Ovary (tissue), 9 donors: ENCODE data around the gene TTC39A. TPM values are rescaled to one million over a fixed set of nuclear protein-coding genes. Genes with fewer than 3 reads are reported as not detected.
A peak's percentile ranks its signal among the peaks of the same experiment; 100 is the strongest.

Experiments
- DNase-seq, 5 donors: peaks; one replicate each; pipeline ENCODE4 v3.0.0-alpha.2; 2019 to 2020
- H3K27ac ChIP-seq, 2 donors: fragments of 200-600 bp; one replicate each; pipeline versions ENCODE4 v1.5.1 to v1.8.0; 2019 to 2022
- H3K27me3 ChIP-seq: fragments of 200-600 bp; one replicate; pipeline ENCODE4 v1.8.0; 2022
- H3K36me3 ChIP-seq: fragments of 200-600 bp; sonication (generic); one replicate; pipeline ENCODE4 v1.5.1; 2019
- H3K4me1 ChIP-seq: one replicate; pipeline ENCODE4 v1.8.1; 2013; ENCODE audit warnings: mild to moderate bottlenecking, moderate library complexity; ENCODE audit not compliant: insufficient read depth
- H3K4me3 ChIP-seq: fragments of 200-600 bp; sonication (generic); one replicate; pipeline ENCODE4 v1.5.1; 2017
- H3K9me3 ChIP-seq, 2 donors: fragments of 200-600 bp in 1 of 2; sonication (generic) in 1 of 2; one replicate each; pipeline versions ENCODE4 v1.5.1 to v1.8.1; 2013 to 2019; ENCODE audit warnings: mild to moderate bottlenecking in 1 of 2, moderate library complexity in 1 of 2
- EP300 ChIP-seq: sonication (generic); formaldehyde crosslinking; IDR thresholded peaks from one replicate; pipeline ENCODE4 v1.6.1; 2017; ENCODE audit warnings: antibody characterized with exemption
- POLR2A ChIP-seq: fragments of 450-650 bp; IDR thresholded peaks from one replicate; pipeline ENCODE4 v1.6.1; 2017; ENCODE audit warnings: antibody characterized with exemption, mild to moderate bottlenecking, moderate library complexity
- WGBS, 3 donors: extraction: QIAGEN DNeasy Blood & Tissue Kit in 1 of 3; methylation state at CpG; one replicate each; pipeline versions ENCODE4 v1.1.5 to v1.1.7; 2013 to 2017; 5-methylcytosine and 5-hydroxymethylcytosine counted together
- intact Hi-C, 4 donors: fragments of 100-400 bp; cut with DNase I; formaldehyde crosslinking; loops; one replicate each; pipeline versions ENCODE4 v1.11.0 to v1.15.1; 2022 to 2023
- polyA plus RNA-seq, 2 donors: library from polyadenylated mRNA; stranded (reverse); fragments of 200-250 nt in 1 of 2; fragments of 350-450 nt in 1 of 2; fragmentation: Illumina TruSeq in 1 of 2; extraction: RNeasy Lipid Tissue Mini Kit (QIAGEN cat#74804) in 1 of 2; gene quantifications; one replicate each; pipeline ENCODE4 v1.2.3, GENCODE V29; 2013 to 2014
- total RNA-seq, 7 donors: library from RNA; depleted of rRNA in 2 of 7; stranded (reverse); fragments of >200 nt in 2 of 7; fragmentation: NEBNext Ultra II Directional in 3 of 7; extraction: Animal tissue kit (Norgen Biotek cat#: 25700) in 3 of 7; gene quantifications; one replicate each; pipeline versions ENCODE4 v1.1.0 to v1.2.4, GENCODE V29; 2016 to 2023
- TF ChIP-seq, protein P1 (sequence below), 3 donors: fragments of 450-650 bp in 2 of 3; fragments of 200-600 bp in 1 of 3; IDR thresholded peaks; one replicate each; pipeline versions ENCODE4 v1.5.1 to v1.8.0; 2016 to 2022; ENCODE audit warnings: antibody characterized with exemption in 3 of 3, mild to moderate bottlenecking in 1 of 3
- donor health status: DM: no; HTN: no; CAD: no; lungs with moderate emphysema.
- donor health status: DM: no; HTN: no; CAD: no.
- donor health status: Bipolar disorder and iron deficiency.
- donor health status: DM: yes; HTN: yes; CAD: no.
- donor health status: DM: no; HTN: no; CAD: no.
- donor health status: DM: yes; HTN: yes; CAD: no.

Gene TTC39A
- total and polyA plus RNA-seq, 9 donors: 0.28 to 10.7 (median 0.62) TPM

DNA sequence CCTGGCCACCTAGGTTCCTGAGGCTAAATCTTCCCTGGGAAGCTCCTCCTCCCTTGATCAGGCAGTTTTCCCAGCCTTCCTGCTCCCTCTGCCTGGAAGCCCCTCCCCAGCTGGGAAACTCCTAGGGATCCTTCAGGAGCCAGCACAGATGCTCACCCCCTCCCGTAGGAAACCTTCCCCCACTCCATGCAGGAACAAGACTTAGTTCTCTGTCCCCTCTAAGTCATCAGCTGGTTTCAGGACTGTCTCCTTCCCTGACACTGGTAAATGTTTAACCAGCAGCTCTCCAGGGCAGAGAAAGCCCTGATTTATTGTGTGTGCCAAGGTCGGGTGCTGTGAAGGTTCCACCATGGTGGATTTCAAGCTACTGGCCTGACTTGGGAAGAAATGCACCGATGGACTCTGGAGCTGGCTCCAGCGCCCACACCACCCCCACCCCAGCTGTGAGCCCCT lies 25.0 kb downstream of the TTC39A start:
- Histone ChIP-seq H3K4me3 (no peak overlapping the region), H3K36me3 (no peaks in the 10 kb centered on the region), H3K27ac (no peak overlapping the region), H3K27me3 (no peaks in the 10 kb centered on the region), H3K9me3 (no peaks in the 10 kb centered on the region), H3K4me1 (no peaks in the 10 kb centered on the region)
- intact Hi-C loops: loop anchor here in 1 of 4 donors (10.0 kb wide), 1 partner anchor 229 kb away; no protein-coding TSS in a partner anchor
- 58 to 62% (median 58%) methylated on average over 4 of the region's 4 CpGs for WGBS, 3 donors
- no peak for DNase-seq
- TF ChIP-seq POLR2A: no peak
- TF ChIP-seq, protein P1, sequence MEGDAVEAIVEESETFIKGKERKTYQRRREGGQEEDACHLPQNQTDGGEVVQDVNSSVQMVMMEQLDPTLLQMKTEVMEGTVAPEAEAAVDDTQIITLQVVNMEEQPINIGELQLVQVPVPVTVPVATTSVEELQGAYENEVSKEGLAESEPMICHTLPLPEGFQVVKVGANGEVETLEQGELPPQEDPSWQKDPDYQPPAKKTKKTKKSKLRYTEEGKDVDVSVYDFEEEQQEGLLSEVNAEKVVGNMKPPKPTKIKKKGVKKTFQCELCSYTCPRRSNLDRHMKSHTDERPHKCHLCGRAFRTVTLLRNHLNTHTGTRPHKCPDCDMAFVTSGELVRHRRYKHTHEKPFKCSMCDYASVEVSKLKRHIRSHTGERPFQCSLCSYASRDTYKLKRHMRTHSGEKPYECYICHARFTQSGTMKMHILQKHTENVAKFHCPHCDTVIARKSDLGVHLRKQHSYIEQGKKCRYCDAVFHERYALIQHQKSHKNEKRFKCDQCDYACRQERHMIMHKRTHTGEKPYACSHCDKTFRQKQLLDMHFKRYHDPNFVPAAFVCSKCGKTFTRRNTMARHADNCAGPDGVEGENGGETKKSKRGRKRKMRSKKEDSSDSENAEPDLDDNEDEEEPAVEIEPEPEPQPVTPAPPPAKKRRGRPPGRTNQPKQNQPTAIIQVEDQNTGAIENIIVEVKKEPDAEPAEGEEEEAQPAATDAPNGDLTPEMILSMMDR (IDR thresholded peaks at IDR 0.05): no peak
- no peak for TF ChIP-seq EP300

DNA sequence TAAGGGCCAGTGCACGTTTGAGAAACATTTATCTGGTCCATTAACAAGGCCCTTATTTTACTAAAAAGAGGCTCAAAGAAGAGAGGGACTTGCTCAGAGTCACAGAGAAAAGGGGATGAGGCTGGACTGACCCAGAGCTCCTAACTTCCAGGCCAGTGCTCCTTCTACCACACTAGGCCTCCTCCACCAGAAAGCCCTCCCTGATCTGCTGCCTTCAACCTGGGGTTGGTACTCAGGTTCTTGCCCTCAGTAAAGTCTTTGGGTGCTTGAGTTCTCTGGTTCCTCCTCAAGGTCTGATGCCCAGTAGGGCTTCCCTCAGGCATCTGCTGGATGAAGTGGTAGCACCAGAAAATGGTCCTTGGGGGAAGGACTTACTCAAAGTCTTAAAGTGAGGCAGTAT lies 26.0 kb downstream of the TTC39A start:
- 24 to 41% (median 32%) methylated on average over 1 of the region's 1 CpG for WGBS, 3 donors
- Histone ChIP-seq H3K4me1 (no peaks in the 10 kb centered on the region), H3K4me3 (no peak overlapping the region), H3K36me3 (no peaks in the 10 kb centered on the region), H3K27ac (no peak overlapping the region), H3K27me3 (no peaks in the 10 kb centered on the region), H3K9me3 (no peaks in the 10 kb centered on the region)
- TF ChIP-seq, protein P1 (IDR thresholded peaks at IDR 0.05): no peak
- no peak for TF ChIP-seq POLR2A
- TF ChIP-seq EP300: no peak
- no peak for DNase-seq
- intact Hi-C loops: loop anchor here in 1 of 4 donors (10.0 kb wide), 1 partner anchor 230 kb away; no protein-coding TSS in a partner anchor

DNA sequence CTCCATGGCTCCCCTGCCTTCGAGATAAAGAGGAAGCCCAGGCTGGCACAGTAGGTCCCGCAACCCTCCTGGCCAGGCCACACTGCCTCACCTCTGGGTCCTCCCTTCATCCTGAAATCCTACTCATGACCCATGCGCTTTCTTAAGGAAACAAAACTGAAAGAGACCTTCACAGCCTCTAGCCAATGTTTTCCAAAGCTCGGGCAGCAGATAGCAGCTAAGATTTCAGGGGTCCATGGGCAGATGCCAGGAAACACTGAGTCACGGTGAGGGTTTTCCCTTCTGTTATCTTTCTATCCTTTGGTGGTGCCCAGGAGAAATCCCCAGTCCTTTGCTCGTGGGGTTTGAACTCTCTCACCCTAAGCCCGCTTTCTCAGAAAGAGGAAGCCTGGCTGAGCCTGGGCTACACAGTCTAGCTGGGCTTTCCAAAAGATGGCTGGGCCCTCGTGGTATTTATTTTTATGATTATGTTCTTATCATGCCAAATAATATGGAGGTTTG lies 26.6 kb downstream of the TTC39A start:
- 38 to 43% (median 40%) methylated on average over 8 of the region's 8 CpGs for WGBS, 3 donors
- peak overlapping the region in 1 of 2 donors; percentile 46 for H3K27ac ChIP-seq

DNA sequence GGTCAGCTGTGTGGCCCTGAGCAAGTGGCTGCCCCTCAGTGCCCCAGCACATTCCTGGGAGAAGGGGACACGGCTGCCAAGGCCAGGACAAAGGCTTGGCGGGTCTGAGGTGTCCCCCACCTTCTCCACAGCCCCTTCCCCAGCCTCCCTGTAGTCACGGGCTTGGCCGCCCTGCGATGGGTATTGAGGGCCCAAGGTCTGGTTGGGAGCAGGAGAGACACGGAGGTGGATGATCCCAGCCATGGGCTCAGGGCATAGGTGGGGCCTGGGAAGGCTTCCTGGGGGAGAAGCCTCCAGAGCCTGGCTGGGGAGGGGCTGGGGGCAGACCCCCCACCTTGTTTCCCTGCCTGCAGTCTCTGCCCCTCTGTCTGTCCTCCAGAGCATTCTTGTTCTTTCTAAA lies 27.0 kb downstream of the TTC39A start:
- no peaks in the 10 kb centered on the region for H3K9me3 ChIP-seq
- no peaks in the 10 kb centered on the region for H3K36me3 ChIP-seq
- H3K27ac ChIP-seq: peak overlapping the region in 1 of 2 donors; percentile 46
- TF ChIP-seq EP300 (no peak), POLR2A (no peak)
- TF ChIP-seq, protein P1 (IDR thresholded peaks at IDR 0.05): no peak
- H3K4me3 ChIP-seq: no peak overlapping the region
- intact Hi-C loops: loop anchor here in 1 of 4 donors (10.0 kb wide), 1 partner anchor 231 kb away; no protein-coding TSS in a partner anchor
- WGBS, 3 donors: 76 to 83% (median 81%) methylated on average over 6 of the region's 6 CpGs
- DNase-seq: no peak
- H3K27me3 ChIP-seq: no peaks in the 10 kb centered on the region
- H3K4me1 ChIP-seq: no peaks in the 10 kb centered on the region

More for the DNA sequence above, 26.6 kb downstream of the TTC39A start:
- H3K27me3 ChIP-seq: no peaks in the 10 kb centered on the region
- intact Hi-C loops: loop anchor here in 1 of 4 donors (10.0 kb wide), 1 partner anchor 231 kb away; no protein-coding TSS in a partner anchor
- H3K9me3 ChIP-seq: no peaks in the 10 kb centered on the region
- no peak for TF ChIP-seq POLR2A
- TF ChIP-seq, protein P1 (IDR thresholded peaks at IDR 0.05): no peak
- TF ChIP-seq EP300: no peak
- DNase-seq: peak in 2 of 5 donors; percentile 48 to 50
- no peaks in the 10 kb centered on the region for H3K36me3 ChIP-seq
- H3K4me3 ChIP-seq: no peak overlapping the region
- no peaks in the 10 kb centered on the region for H3K4me1 ChIP-seq
